Activated CD8-positive, alpha-beta T cell treated with anti-CD3 and anti-CD28 coated beads for 36 hours (primary cell): ENCODE measurements around the gene STK11. TPM values are rescaled to one million over a fixed set of nuclear protein-coding genes. Genes with fewer than 3 reads are reported as not detected.

Source experiments
- ATAC-seq: fragments of 200-7000 bp; cut with Tn5 transposase; one replicate; pipeline ENCODE4 v1.10.0; 2021; ENCODE audit warnings: mild to moderate bottlenecking, moderate library complexity
- CTCF ChIA-PET: fragments of 350-600 bp; sonication (Branson Sonifier 250); formaldehyde crosslinking; loops from one replicate; lab custom pipeline; 2021; ENCODE audit warnings: antibody characterized with exemption; lab: Charles Lee
- POLR2A ChIA-PET: fragments of 350-600 bp; sonication (Branson Sonifier 250); formaldehyde crosslinking; loops from one replicate; lab custom pipeline; 2021; ENCODE audit warnings: antibody characterized with exemption; lab: Charles Lee
- DNase-seq: peaks from one replicate; pipeline ENCODE4 v3.0.0-alpha.2; 2020
- H3K27ac Mint-ChIP-seq: one replicate; pipeline ENCODE4 v1.8.0; 2021; ENCODE audit warnings: mild to moderate bottlenecking, mixed read lengths
- H3K27me3 Mint-ChIP-seq: one replicate; pipeline ENCODE4 v1.8.0; 2021; ENCODE audit warnings: mixed read lengths
- H3K36me3 Mint-ChIP-seq: one replicate; pipeline ENCODE4 v1.8.0; 2021; ENCODE audit warnings: low read depth, mixed read lengths
- H3K4me1 Mint-ChIP-seq: one replicate; pipeline ENCODE4 v1.8.0; 2021; ENCODE audit warnings: low read depth, mixed read lengths
- H3K4me3 Mint-ChIP-seq: one replicate; pipeline ENCODE4 v1.8.0; 2021; ENCODE audit warnings: mild to moderate bottlenecking, moderate library complexity, mixed read lengths
- H3K9me3 Mint-ChIP-seq: one replicate; pipeline ENCODE4 v1.8.0; 2021; ENCODE audit warnings: mixed read lengths
- CTCF ChIP-seq: fragments of 200-600 bp; IDR thresholded peaks from one replicate; pipeline ENCODE4 v1.8.0; 2022; ENCODE audit warnings: antibody characterized with exemption, mild to moderate bottlenecking
- intact Hi-C: fragments of 100-400 bp; cut with micrococcal nuclease; formaldehyde crosslinking; loops from one replicate; pipeline ENCODE4 v1.10.0; 2022
- total RNA-seq, 2 experiments: library from RNA; stranded (reverse); gene quantifications; one replicate each; pipeline ENCODE4 v1.2.3, GENCODE V29; 2021

The STK11 gene
- total RNA-seq, 2 experiments from 2014 or later: 55.1 to 58.0 TPM

DNA sequence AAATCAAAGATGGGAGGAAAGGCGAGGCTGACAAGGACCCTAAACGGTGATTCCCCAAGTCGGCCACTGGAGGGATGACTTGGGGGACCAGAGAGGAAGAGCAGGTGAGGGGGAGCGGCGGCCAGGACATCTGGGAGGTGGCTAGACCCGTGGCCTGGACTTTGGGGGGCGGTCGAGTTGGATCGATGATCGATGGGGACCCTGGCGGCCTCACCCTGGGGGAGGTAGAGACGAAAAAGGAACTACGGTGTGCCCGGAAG is 55.9 kb downstream of the STK11 start:
- ChIA-PET CTCF (interaction anchor here (16.1 kb wide), 1 partner anchor 18 kb away, joined by 449 read pairs; the partner anchor contains the start of gene ATP5F1D), POLR2A (interaction anchor here (0.7 to 2.6 kb wide), 9 partner anchors 8 to 175 kb away, joined by 3 to 9 read pairs (median 4); partner anchors contain the start of gene FAM174C)
- H3K4me3 Mint-ChIP-seq: peak overlapping the region; percentile 98
- no peaks in the 10 kb centered on the region for H3K27me3 Mint-ChIP-seq
- H3K27ac Mint-ChIP-seq: peak overlapping the region; percentile 93
- DNase-seq (no peak), ATAC-seq (no peak)
- H3K4me1 Mint-ChIP-seq: peaks cover 54% of the 10 kb centered on the region
- H3K36me3 Mint-ChIP-seq: peaks cover 26% of the 10 kb centered on the region
- intact Hi-C loops: no loop called here
- H3K9me3 Mint-ChIP-seq: no peaks in the 10 kb centered on the region
- TF ChIP-seq CTCF: peak; percentile 50

GRCh38 chr19:1261798-1262622 is 56.4 kb downstream of the STK11 start:
- intact Hi-C loops: no loop called here
- ATAC-seq: no peak
- DNase-seq: peak; percentile 55
- ChIA-PET POLR2A (interaction anchor here (0.7 to 2.6 kb wide), 11 partner anchors 9 to 176 kb away, joined by 3 to 9 read pairs (median 4); partner anchors contain the start of gene FAM174C), CTCF (interaction anchor here (0.9 to 16.1 kb wide), 2 partner anchors 13 to 18 kb away, joined by 4 to 449 read pairs; partner anchors contain the start of gene ATP5F1D)
- peak overlapping the region; percentile 98 for H3K4me3 Mint-ChIP-seq
- peaks cover 26% of the 10 kb centered on the region for H3K36me3 Mint-ChIP-seq
- H3K27me3 Mint-ChIP-seq: no peaks in the 10 kb centered on the region
- H3K9me3 Mint-ChIP-seq: no peaks in the 10 kb centered on the region
- peak overlapping the region; percentile 93 for H3K27ac Mint-ChIP-seq
- H3K4me1 Mint-ChIP-seq: peaks cover 55% of the 10 kb centered on the region
- TF ChIP-seq CTCF: peak; percentile 7

DNA sequence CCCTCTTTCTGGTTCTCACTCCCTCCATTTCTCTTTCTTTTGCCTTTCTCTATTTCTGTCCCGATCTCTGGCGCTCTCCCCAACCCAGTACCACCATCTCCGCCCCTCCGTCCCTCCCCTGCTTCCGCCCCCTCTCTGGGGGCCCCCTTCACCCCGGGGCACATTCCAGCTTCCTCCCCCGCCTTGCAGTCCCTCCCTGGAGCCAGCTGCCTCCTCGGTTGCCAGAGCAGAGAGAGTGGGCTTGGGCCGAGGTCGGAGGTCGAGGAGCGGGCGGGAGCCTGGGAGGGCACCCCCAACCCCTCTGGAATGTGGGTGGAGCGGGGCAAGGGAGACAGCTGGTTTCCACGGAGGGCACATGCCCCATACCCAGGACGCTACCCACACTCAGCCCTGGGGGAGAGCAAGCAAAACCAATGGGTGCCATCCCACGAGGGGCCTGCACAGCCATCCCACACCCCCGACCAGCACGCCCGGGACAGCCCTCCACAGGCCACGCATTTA is 57.1 kb downstream of the STK11 start:
- no peak for DNase-seq
- TF ChIP-seq CTCF: no peak
- H3K27ac Mint-ChIP-seq: peak overlapping the region; percentile 73
- no peak for ATAC-seq
- H3K27me3 Mint-ChIP-seq: no peaks in the 10 kb centered on the region
- peaks cover 22% of the 10 kb centered on the region for H3K36me3 Mint-ChIP-seq
- CTCF ChIA-PET: interaction anchor here (0.9 to 16.1 kb wide), 3 partner anchors 10 to 19 kb away, joined by 4 to 449 read pairs (median 4); partner anchors contain the start of gene ATP5F1D
- peak overlapping the region; percentile 98 for H3K4me3 Mint-ChIP-seq
- no peaks in the 10 kb centered on the region for H3K9me3 Mint-ChIP-seq
- intact Hi-C loops: no loop called here
- POLR2A ChIA-PET: interaction anchor here (1.1 to 2.6 kb wide), 9 partner anchors 11 to 176 kb away, joined by 3 to 9 read pairs (median 4); partner anchors contain the start of gene FAM174C
- peaks cover 57% of the 10 kb centered on the region for H3K4me1 Mint-ChIP-seq

DNA sequence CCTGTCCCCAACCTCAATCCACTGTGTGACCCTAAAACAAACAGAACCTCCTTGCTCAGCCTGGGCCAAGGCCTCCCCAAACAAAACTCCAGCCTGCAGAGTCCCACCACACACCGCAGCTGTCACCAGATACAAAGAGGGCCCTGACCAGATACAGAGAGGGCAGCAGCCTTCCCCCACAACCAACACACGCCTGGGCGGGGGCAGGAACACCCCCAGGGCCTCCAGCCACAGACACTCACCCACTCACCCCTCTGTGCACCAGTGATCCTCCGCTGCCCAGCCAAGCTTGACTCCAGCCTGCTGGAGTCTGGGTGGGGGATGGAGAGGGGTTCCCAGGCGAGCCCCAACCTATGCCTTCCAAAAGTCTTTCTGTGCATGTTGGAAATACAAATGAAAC is 57.6 kb downstream of the STK11 start:
- H3K4me3 Mint-ChIP-seq: peak overlapping the region; percentile 98
- peak overlapping the region; percentile 73 for H3K27ac Mint-ChIP-seq
- H3K4me1 Mint-ChIP-seq: peaks cover 57% of the 10 kb centered on the region
- no peaks in the 10 kb centered on the region for H3K9me3 Mint-ChIP-seq
- TF ChIP-seq CTCF: no peak
- ChIA-PET CTCF (interaction anchor here (1.1 to 16.1 kb wide), 2 partner anchors 10 to 19 kb away, joined by 4 to 449 read pairs; partner anchors contain the start of gene ATP5F1D), POLR2A (interaction anchor here (1.1 to 2.5 kb wide), 4 partner anchors 10 to 21 kb away, joined by 3 to 8 read pairs (median 4); partner anchors contain the start of gene FAM174C)
- ATAC-seq (no peak), DNase-seq (no peak)
- intact Hi-C loops: no loop called here
- H3K36me3 Mint-ChIP-seq: peaks cover 19% of the 10 kb centered on the region
- no peaks in the 10 kb centered on the region for H3K27me3 Mint-ChIP-seq
